Activated T-cell treated with anti-CD3 and anti-CD28 coated beads, Interleukin-2, amount 50 U/mL, for 24 hours (primary cell): ENCODE results near the gene PPP1CC.
"Not testable (repeated sequence)": the region's sequence is repeated elsewhere in the genome, so short reads cannot be mapped to it uniquely, and the experiment has no call there.

Experiments
- DNase-seq: peaks from one replicate; pipeline ENCODE4 v3.0.0-alpha.2; 2020
- H3K27ac Mint-ChIP-seq: 2 replicates; pipeline ENCODE4 v1.8.0; 2020; ENCODE audit warnings: mild to moderate bottlenecking, mixed read lengths
- H3K27me3 Mint-ChIP-seq: 2 replicates; pipeline ENCODE4 v1.8.0; 2020; ENCODE audit warnings: mixed read lengths
- H3K36me3 Mint-ChIP-seq: 2 replicates; pipeline ENCODE4 v1.8.0; 2020; ENCODE audit warnings: low read depth, mixed read lengths
- H3K4me1 Mint-ChIP-seq: 2 replicates; pipeline ENCODE4 v1.8.0; 2020; ENCODE audit warnings: low read depth, mixed read lengths
- H3K4me3 Mint-ChIP-seq: 2 replicates; pipeline ENCODE4 v1.8.0; 2020; ENCODE audit warnings: mild to moderate bottlenecking, moderate library complexity, mixed read lengths
- H3K9me3 Mint-ChIP-seq: 2 replicates; pipeline ENCODE4 v1.8.0; 2020; ENCODE audit warnings: mixed read lengths

Gene PPP1CC

DNA sequence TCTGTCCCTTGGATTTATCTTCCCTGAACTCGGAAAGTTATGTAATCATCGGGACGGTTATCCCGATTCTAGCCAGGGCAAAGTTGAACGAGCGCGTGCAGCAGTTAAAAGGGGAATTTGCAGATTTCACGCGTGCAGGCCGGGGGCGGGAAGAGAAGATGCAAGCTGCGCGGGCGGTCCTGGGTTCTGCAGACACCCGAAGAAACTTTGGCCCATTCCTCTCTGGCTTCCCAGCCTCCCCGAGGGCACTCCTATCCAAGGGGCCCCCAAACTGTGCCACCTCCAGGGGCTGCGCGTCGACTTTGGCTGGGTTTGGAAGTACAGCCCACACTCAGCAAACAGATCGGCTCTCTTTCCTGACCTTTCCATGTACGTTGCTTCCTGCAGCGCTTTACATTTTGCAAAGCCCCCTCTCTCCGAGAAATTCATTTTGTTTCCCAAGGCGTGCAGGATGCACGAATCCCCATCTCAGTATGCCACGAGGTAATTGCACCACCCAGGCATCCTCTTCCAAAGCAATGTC lies 941 bp upstream of the PPP1CC start:
- no peak for DNase-seq
- Mint-ChIP-seq H3K27me3 (no peaks in the 10 kb centered on the region), H3K27ac (peak overlapping the region; percentile 98), H3K4me3 (peak overlapping the region; percentile 99), H3K4me1 (peaks cover 33% of the 10 kb centered on the region), H3K36me3 (peaks cover 37% of the 10 kb centered on the region), H3K9me3 (no peaks in the 10 kb centered on the region)

GRCh38 chr12:110742096-110742717 lies 484 bp downstream of the PPP1CC start:
- Mint-ChIP-seq H3K4me1 (peaks cover 46% of the 10 kb centered on the region), H3K27me3 (no peaks in the 10 kb centered on the region), H3K27ac (peak overlapping the region; percentile 98), H3K9me3 (no peaks in the 10 kb centered on the region), H3K4me3 (peak overlapping the region; percentile 99), H3K36me3 (peaks cover 50% of the 10 kb centered on the region)
- no peak for DNase-seq

- Mint-ChIP-seq H3K4me1 (peaks cover 51% of the 10 kb centered on the region), H3K9me3 (no peaks in the 10 kb centered on the region), H3K4me3 (peak overlapping the region; percentile 99), H3K36me3 (peaks cover 56% of the 10 kb centered on the region), H3K27ac (peak overlapping the region; percentile 98), H3K27me3 (no peaks in the 10 kb centered on the region)
- no peak for DNase-seq
Observed at GRCh38 chr12:110741341-110742095, 1.2 kb downstream of the PPP1CC start.

DNA sequence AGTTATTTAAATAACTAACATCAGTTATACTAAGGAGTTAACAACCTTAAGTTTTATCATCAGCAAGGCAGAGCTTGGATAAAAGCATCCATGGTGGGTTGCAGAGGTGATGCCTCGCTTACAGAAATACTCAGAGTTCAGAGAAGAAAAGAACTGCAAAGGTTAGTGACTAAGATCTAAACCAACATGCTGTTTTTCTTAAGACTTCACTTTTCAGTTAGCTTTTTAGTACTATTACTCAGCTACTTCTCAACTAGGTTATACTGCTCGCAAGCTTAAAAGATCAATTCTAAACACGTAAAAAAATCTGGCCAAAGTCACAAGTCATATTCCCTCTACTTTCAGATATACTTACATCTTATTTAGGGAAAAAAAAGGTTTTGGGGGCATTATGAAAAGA lies 2.8 kb downstream of the PPP1CC start:
- Mint-ChIP-seq H3K27me3 (no peaks in the 10 kb centered on the region), H3K36me3 (peaks cover 73% of the 10 kb centered on the region), H3K4me3 (peak overlapping the region; percentile 99), H3K9me3 (no peaks in the 10 kb centered on the region), H3K4me1 (peaks cover 65% of the 10 kb centered on the region), H3K27ac (peak overlapping the region; percentile 97)
- no peak for DNase-seq

DNA sequence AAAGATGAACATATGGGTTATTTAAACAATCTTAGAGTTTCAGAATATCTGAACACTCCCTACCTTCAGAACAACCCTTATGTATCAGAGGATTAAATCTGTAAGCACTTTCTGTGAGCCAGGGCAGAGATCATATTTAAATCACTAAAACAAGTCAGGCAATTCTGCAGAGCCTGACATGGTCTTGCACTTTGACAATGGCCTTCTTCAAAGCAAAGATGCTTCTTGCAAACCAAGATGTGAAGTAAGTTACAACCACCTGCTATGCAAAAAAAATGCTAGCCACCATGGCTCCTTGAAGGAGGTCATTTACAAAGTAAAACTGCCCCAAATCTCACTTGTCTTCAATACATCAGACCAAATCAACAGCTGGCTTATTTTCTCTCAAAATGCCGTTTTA lies 3.2 kb downstream of the PPP1CC start:
- H3K27me3 Mint-ChIP-seq = no peaks in the 10 kb centered on the region
- H3K4me1 Mint-ChIP-seq = peaks cover 68% of the 10 kb centered on the region
- DNase-seq = no peak
- peak overlapping the region; percentile 97 for H3K27ac Mint-ChIP-seq
- H3K36me3 Mint-ChIP-seq = peaks cover 76% of the 10 kb centered on the region
- H3K9me3 Mint-ChIP-seq = no peaks in the 10 kb centered on the region
- H3K4me3 Mint-ChIP-seq = peak overlapping the region; percentile 99

DNA sequence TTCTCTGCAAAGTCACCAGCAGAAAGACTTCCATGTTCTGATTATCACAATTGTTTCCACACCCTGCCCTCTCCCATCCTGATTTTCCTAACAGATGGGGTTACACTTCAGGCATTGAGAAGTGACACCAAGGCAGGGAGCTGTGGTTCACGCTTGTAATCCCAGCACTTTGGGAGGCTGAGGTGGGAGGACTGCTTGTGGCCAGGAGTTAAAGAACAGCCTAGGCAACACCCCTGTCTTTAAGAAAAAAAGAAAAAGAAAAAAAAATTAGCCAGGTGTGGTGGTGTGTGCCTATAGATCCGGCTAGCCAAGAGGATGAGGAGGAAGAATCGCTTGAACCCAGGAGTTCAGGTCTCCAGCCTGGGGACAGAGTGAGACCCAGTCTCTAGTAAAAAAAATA lies 5.2 kb downstream of the PPP1CC start:
- Mint-ChIP-seq H3K9me3 (no peaks in the 10 kb centered on the region), H3K36me3 (peaks cover 91% of the 10 kb centered on the region), H3K27ac (peak overlapping the region; percentile 89), H3K27me3 (no peaks in the 10 kb centered on the region), H3K4me1 (peaks cover 73% of the 10 kb centered on the region), H3K4me3 (peak overlapping the region; percentile 99)
- no peak for DNase-seq

GRCh38 chr12:110737016-110737415 lies 5.7 kb downstream of the PPP1CC start:
- DNase-seq, H3K9me3 Mint-ChIP-seq, H3K27me3 Mint-ChIP-seq: not testable (repeated sequence)
- H3K27ac Mint-ChIP-seq = peak overlapping the region; percentile 89
- peaks cover 94% of the 10 kb centered on the region for H3K36me3 Mint-ChIP-seq
- peaks cover 78% of the 10 kb centered on the region for H3K4me1 Mint-ChIP-seq
- peak overlapping the region; percentile 51 for H3K4me3 Mint-ChIP-seq

- no peaks in the 10 kb centered on the region for H3K27me3 Mint-ChIP-seq
- peaks cover 89% of the 10 kb centered on the region for H3K4me1 Mint-ChIP-seq
- H3K4me3 Mint-ChIP-seq = peak overlapping the region; percentile 36
- H3K36me3 Mint-ChIP-seq = peaks cover 97% of the 10 kb centered on the region
- H3K27ac Mint-ChIP-seq = peak overlapping the region; percentile 85
- no peak for DNase-seq
- H3K9me3 Mint-ChIP-seq = no peaks in the 10 kb centered on the region
Observed at GRCh38 chr12:110733900-110734299, 8.8 kb downstream of the PPP1CC start.

DNA sequence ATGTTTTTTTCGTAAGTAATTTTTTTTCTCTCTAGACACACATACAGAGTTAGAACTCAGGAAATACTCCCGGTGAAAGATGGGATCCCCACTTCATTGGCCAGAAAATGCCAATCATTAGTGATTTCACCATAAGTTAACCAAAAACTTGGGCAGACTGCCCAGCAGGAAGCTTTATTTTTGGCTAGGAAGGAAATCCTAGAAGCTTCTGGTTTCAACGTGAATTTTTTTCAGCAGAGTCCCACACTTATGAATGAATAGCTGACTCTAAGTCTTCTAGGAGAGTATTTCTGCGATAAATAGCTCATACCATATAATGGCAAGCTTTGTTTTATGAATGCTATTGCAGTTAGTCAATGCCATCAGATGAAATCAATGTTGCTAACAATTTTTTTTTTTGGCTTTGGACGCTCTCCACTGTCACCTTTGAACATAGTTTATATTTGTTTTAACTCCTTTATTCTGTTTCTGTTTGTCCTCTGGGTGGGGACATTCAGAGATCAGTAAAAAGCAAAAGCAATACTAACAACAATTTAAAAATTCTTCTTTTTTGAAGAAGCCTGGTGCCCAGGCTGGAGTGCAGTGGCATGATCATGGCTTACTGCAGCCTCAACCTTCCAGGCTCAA lies 9.5 kb downstream of the PPP1CC start:
- peak overlapping the region; percentile 85 for H3K27ac Mint-ChIP-seq
- peaks cover 97% of the 10 kb centered on the region for H3K36me3 Mint-ChIP-seq
- peaks cover 89% of the 10 kb centered on the region for H3K4me1 Mint-ChIP-seq
- H3K27me3 Mint-ChIP-seq = no peaks in the 10 kb centered on the region
- no peaks in the 10 kb centered on the region for H3K9me3 Mint-ChIP-seq
- no peak overlapping the region for H3K4me3 Mint-ChIP-seq
- no peak for DNase-seq

- no peak for DNase-seq
- peaks cover 87% of the 10 kb centered on the region for H3K4me1 Mint-ChIP-seq
- peak overlapping the region; percentile 85 for H3K27ac Mint-ChIP-seq
- H3K9me3 Mint-ChIP-seq = no peaks in the 10 kb centered on the region
- H3K36me3 Mint-ChIP-seq = peaks cover 97% of the 10 kb centered on the region
- H3K27me3 Mint-ChIP-seq = no peaks in the 10 kb centered on the region
- H3K4me3 Mint-ChIP-seq = no peak overlapping the region
Observed at GRCh38 chr12:110732572-110732971, 10.1 kb downstream of the PPP1CC start.

DNA sequence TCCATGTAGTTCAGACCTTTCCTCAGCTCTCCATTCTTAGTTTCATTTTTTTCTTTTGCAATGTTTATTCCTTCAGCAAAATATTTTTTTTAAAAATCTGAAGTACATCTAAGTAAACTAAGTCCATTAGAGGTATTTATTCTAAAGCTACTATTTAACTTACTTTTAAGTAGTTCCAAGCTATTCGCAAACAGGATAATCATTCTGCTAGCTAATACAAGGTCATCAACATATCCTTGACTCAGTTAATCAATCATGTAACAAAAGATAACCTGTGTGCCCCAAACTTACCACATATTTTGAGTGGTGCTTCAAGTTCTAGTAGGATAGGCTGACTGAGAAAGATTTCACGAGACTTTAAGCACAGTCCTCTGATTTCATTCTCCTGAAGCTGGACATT lies 11.2 kb downstream of the PPP1CC start:
- H3K4me3 Mint-ChIP-seq = peak overlapping the region; percentile 27
- no peaks in the 10 kb centered on the region for H3K9me3 Mint-ChIP-seq
- H3K4me1 Mint-ChIP-seq = peaks cover 90% of the 10 kb centered on the region
- H3K27ac Mint-ChIP-seq = peak overlapping the region; percentile 67
- H3K27me3 Mint-ChIP-seq = no peaks in the 10 kb centered on the region
- peaks cover 99% of the 10 kb centered on the region for H3K36me3 Mint-ChIP-seq
- DNase-seq = no peak

- peak overlapping the region; percentile 67 for H3K27ac Mint-ChIP-seq
- H3K9me3 Mint-ChIP-seq = no peaks in the 10 kb centered on the region
- peaks cover 100% of the 10 kb centered on the region for H3K36me3 Mint-ChIP-seq
- no peaks in the 10 kb centered on the region for H3K27me3 Mint-ChIP-seq
- peaks cover 82% of the 10 kb centered on the region for H3K4me1 Mint-ChIP-seq
- no peak overlapping the region for H3K4me3 Mint-ChIP-seq
- no peak for DNase-seq
Observed at GRCh38 chr12:110728628-110729027, 14.1 kb downstream of the PPP1CC start.

- DNase-seq = no peak
- Mint-ChIP-seq H3K4me1 (peaks cover 66% of the 10 kb centered on the region), H3K27me3 (no peaks in the 10 kb centered on the region), H3K27ac (peak overlapping the region; percentile 90), H3K4me3 (no peak overlapping the region), H3K9me3 (no peaks in the 10 kb centered on the region), H3K36me3 (peaks cover 100% of the 10 kb centered on the region)
Observed at GRCh38 chr12:110726708-110727369, 15.9 kb downstream of the PPP1CC start.

DNA sequence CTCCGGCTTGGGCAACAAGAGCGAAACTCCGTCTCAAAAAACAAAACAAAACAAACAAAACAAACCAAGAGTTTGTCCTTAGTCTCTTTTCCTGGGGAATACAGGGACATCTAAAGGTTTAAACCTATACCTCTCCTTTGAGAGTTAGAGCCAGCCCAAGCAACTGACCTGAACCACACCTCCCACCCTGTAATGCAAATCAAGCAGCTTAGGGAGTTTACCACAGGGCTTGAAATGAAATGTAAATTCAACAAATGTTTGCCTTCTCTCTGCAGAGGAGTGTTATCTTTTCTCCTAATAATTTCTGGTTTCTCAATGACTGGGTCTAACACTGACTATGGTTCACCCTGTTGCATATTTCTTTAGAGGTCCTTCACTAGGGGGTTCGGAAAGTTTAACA lies 16.7 kb downstream of the PPP1CC start:
- Mint-ChIP-seq H3K27me3 (no peaks in the 10 kb centered on the region), H3K27ac (peak overlapping the region; percentile 47), H3K4me1 (peaks cover 58% of the 10 kb centered on the region), H3K9me3 (no peaks in the 10 kb centered on the region), H3K36me3 (peaks cover 100% of the 10 kb centered on the region), H3K4me3 (no peak overlapping the region)
- DNase-seq = no peak
